Karpas-422 (cell line): ENCODE results near the gene EML2. TPM values are rescaled to one million over a fixed set of nuclear protein-coding genes. Genes with fewer than 3 reads are reported as not detected.

Experiments used
- DNase-seq: peaks from one replicate; pipeline ENCODE4 v3.0.0-alpha.2; 2015
- H2AFZ ChIP-seq: fragments of 200-600 bp; sonication (generic); 2 replicates; pipeline ENCODE4 v1.6.1; 2014; ENCODE audit warnings: antibody characterized with exemption, low read length, mixed read lengths
- H3K27ac ChIP-seq: fragments of 200-600 bp; sonication (generic); 2 replicates; pipeline ENCODE4 v1.5.1; 2014; ENCODE audit warnings: mild to moderate bottlenecking, low read length, moderate library complexity
- H3K27me3 ChIP-seq: fragments of 200-600 bp; sonication (generic); 2 replicates; pipeline ENCODE4 v1.6.1; 2014; ENCODE audit warnings: low read length, mixed read lengths
- H3K36me3 ChIP-seq: fragments of 200-600 bp; sonication (generic); 2 replicates; pipeline ENCODE4 v1.6.1; 2014; ENCODE audit warnings: low read length, mixed read lengths; ENCODE audit not compliant: insufficient read depth
- H3K4me1 ChIP-seq: fragments of 200-600 bp; sonication (generic); 2 replicates; pipeline ENCODE4 v1.6.1; 2014; ENCODE audit warnings: mild to moderate bottlenecking, low read length, mixed read lengths
- H3K4me2 ChIP-seq: fragments of 200-600 bp; sonication (generic); 2 replicates; pipeline ENCODE4 v1.6.1; 2014; ENCODE audit warnings: low read length, low read depth, mild to moderate bottlenecking; ENCODE audit not compliant: poor library complexity, severe bottlenecking
- H3K4me3 ChIP-seq: fragments of 200-600 bp; sonication (generic); 2 replicates; pipeline ENCODE4 v1.5.1; 2014; ENCODE audit warnings: mild to moderate bottlenecking, antibody characterized with exemption, low read length, mixed read lengths
- H3K79me2 ChIP-seq: fragments of 200-600 bp; sonication (generic); 2 replicates; pipeline ENCODE4 v1.6.1; 2014; ENCODE audit warnings: mild to moderate bottlenecking, low read length, mixed read lengths
- H3K9ac ChIP-seq: fragments of 200-600 bp; sonication (generic); 2 replicates; pipeline ENCODE4 v1.6.0; 2014; ENCODE audit warnings: low read length
- H3K9me2 ChIP-seq: fragments of 200-600 bp; sonication (generic), shearing (Covaris generic); replicated peaks from 2 replicates; pipeline ENCODE4 v1.6.0; 2014; ENCODE audit warnings: mild to moderate bottlenecking, low read length, moderate library complexity; ENCODE audit not compliant: insufficient read depth
- H3K9me3 ChIP-seq: fragments of 300-700, 200-600 bp; sonication (generic); 2 replicates; pipeline ENCODE4 v1.6.1; 2014; ENCODE audit warnings: low read length, mixed read lengths
- H4K20me1 ChIP-seq: fragments of 200-600 bp; sonication (generic); 2 replicates; pipeline ENCODE4 v1.6.1; 2014; ENCODE audit warnings: mild to moderate bottlenecking, antibody characterized with exemption, low read length, low read depth; ENCODE audit not compliant: insufficient read depth
- total RNA-seq: library from RNA; depleted of rRNA; stranded (reverse); fragments of >200 nt; shearing (Covaris generic); gene quantifications from 2 replicates; pipeline ENCODE4 v1.2.3, GENCODE V29; 2014; ENCODE audit warnings: low replicate concordance

EML2 gene
- total RNA-seq, 1 experiment from 2014 or later: 40.3 TPM

- Histone ChIP-seq H3K27me3 (no peaks in the 10 kb centered on the region), H3K9me3 (no peaks in the 10 kb centered on the region), H3K36me3 (no peaks in the 10 kb centered on the region), H3K4me3 (no peak overlapping the region), H3K9ac (0 out of 2 replicates have a peak overlapping the region, but pooled peaks have one; percentile 2), H3K9me2 (no peaks in the 10 kb centered on the region), H3K79me2 (no peaks in the 10 kb centered on the region), H3K27ac (no peak overlapping the region), H2AFZ (no peak overlapping the region), H3K4me2 (no peak overlapping the region), H3K4me1 (peaks cover 4% of the 10 kb centered on the region; the same call in 1 of the 2 replicates), H4K20me1 (no peaks in the 10 kb centered on the region)
- peak; percentile 79 for DNase-seq
Measured at GRCh38 chr19:45591004-45591637, 48.1 kb downstream of the EML2 start.

- Histone ChIP-seq H3K4me3 (no peak overlapping the region), H3K27ac (no peak overlapping the region), H3K27me3 (no peaks in the 10 kb centered on the region), H3K4me1 (peaks cover 4% of the 10 kb centered on the region), H4K20me1 (no peaks in the 10 kb centered on the region), H3K9me3 (no peaks in the 10 kb centered on the region), H3K4me2 (no peak overlapping the region), H3K79me2 (no peaks in the 10 kb centered on the region), H3K9ac (0 out of 2 replicates have a peak overlapping the region, but pooled peaks have one; percentile 2), H3K36me3 (no peaks in the 10 kb centered on the region), H3K9me2 (no peaks in the 10 kb centered on the region; the same call in 1 of the 2 replicates), H2AFZ (no peak overlapping the region)
- DNase-seq: no peak
Measured at GRCh38 chr19:45590300-45591003, 48.7 kb downstream of the EML2 start.

DNA sequence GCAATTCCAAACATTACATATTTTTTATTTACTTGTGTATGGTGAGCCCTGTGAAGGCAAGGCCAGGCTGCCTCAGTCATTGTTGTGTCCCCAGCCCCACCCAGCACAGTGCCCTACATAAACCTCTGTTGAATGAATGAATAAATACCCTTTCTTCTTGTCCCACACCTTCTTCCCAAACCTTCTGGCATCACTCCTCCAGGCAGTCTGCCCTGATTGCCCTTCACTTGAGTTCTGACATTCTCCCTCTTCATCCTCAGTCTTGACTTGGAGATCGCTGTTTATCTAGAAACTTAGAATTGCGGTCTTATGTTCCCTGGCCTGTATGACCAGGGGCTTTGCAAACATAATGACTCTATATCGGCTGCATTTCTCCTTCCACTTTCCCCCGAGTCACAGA is 49.4 kb downstream of the EML2 start:
- Histone ChIP-seq H3K36me3 (no peaks in the 10 kb centered on the region), H3K79me2 (no peaks in the 10 kb centered on the region), H4K20me1 (no peaks in the 10 kb centered on the region), H3K9me3 (no peaks in the 10 kb centered on the region), H3K4me3 (no peak overlapping the region), H2AFZ (no peak overlapping the region), H3K9ac (no peak overlapping the region), H3K9me2 (no peaks in the 10 kb centered on the region; the same call in 1 of the 2 replicates), H3K4me2 (no peak overlapping the region), H3K27ac (no peak overlapping the region), H3K27me3 (no peaks in the 10 kb centered on the region), H3K4me1 (peaks cover 11% of the 10 kb centered on the region)
- DNase-seq: no peak

DNA sequence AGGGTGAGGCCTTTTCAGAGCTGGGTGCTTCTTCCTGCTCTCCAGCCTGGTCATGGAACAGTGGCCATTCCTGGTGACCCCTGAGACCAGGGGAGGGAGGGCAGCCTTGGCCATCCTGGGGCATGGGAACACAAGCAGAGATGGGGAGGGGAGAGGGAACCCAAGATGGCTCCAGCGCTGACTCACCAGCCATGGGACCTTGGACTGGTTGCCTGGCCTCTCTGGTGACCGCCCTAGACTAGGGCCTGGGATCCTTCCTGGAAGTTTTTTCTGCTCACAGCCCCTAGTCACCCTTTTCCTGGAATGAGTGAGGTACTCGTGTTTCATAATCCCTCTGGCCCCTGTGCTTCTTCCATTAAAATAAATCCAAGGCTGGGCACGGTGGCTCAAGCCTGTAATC is 51.3 kb downstream of the EML2 start:
- Histone ChIP-seq H3K4me2 (no peak overlapping the region), H3K4me1 (peaks cover 18% of the 10 kb centered on the region), H3K36me3 (no peaks in the 10 kb centered on the region), H3K9ac (no peak overlapping the region), H3K9me2 (no peaks in the 10 kb centered on the region; the same call in 1 of the 2 replicates), H3K4me3 (no peak overlapping the region), H3K27me3 (no peaks in the 10 kb centered on the region), H3K27ac (no peak overlapping the region), H3K79me2 (peaks cover 12% of the 10 kb centered on the region), H3K9me3 (no peaks in the 10 kb centered on the region), H2AFZ (no peak overlapping the region), H4K20me1 (no peaks in the 10 kb centered on the region)
- no peak for DNase-seq

DNA sequence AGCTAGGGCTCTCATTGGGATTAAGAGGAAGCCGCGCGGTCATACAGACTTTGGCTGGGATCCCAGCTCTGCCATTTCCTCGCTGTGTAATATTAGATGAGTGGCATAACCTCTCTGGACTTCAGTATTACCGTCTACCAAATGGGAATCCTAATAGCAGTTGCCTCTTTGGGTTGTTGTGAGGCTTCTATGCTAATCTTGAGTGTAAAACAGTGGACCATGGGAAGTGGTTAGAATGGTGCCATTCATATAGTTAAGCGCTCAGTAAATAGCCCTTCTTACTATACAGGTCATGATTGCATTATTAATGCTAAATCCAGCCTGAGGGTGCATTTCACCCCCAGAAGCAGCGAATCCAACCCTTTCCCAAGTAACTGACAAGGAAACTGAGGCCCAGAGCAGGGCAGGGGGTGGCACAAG is 54.0 kb downstream of the EML2 start:
- Histone ChIP-seq H3K9ac (peak overlapping the region; percentile 31), H3K9me2 (no peaks in the 10 kb centered on the region; the same call in 1 of the 2 replicates), H3K4me1 (peaks cover 14% of the 10 kb centered on the region), H3K27me3 (no peaks in the 10 kb centered on the region), H3K4me3 (peak overlapping the region; percentile 53; the same call in 1 of the 2 replicates), H3K79me2 (peaks cover 32% of the 10 kb centered on the region), H3K9me3 (no peaks in the 10 kb centered on the region), H3K27ac (no peak overlapping the region), H2AFZ (peak overlapping the region; percentile 92), H3K4me2 (peak overlapping the region; percentile 55), H4K20me1 (no peaks in the 10 kb centered on the region), H3K36me3 (no peaks in the 10 kb centered on the region)
- DNase-seq: no peak

GRCh38 chr19:45584332-45585157 is 54.7 kb downstream of the EML2 start, which contains the start of gene OPA3:
Gene OPA3, minus strand, starts transcription at chr19:45584802. Its CDS starts 38 bp downstream, at chr19:45584764.
- Histone ChIP-seq H3K27ac (peak within 1 kb of the TSS; percentile 64), H3K9me2 (no peaks in the 10 kb centered on the region; the same call in 1 of the 2 replicates), H3K4me2 (peak within 1 kb of the TSS; percentile 78), H2AFZ (peak within 1 kb of the TSS; percentile 92), H3K79me2 (peaks cover 32% of the 10 kb centered on the region), H4K20me1 (no peaks in the 10 kb centered on the region), H3K4me1 (peaks cover 14% of the 10 kb centered on the region), H3K9me3 (no peaks in the 10 kb centered on the region), H3K36me3 (no peaks in the 10 kb centered on the region), H3K9ac (peak within 1 kb of the TSS; percentile 80), H3K4me3 (peak within 1 kb of the TSS; percentile 76), H3K27me3 (no peaks in the 10 kb centered on the region)
- DNase-seq: peak; percentile 100

DNA sequence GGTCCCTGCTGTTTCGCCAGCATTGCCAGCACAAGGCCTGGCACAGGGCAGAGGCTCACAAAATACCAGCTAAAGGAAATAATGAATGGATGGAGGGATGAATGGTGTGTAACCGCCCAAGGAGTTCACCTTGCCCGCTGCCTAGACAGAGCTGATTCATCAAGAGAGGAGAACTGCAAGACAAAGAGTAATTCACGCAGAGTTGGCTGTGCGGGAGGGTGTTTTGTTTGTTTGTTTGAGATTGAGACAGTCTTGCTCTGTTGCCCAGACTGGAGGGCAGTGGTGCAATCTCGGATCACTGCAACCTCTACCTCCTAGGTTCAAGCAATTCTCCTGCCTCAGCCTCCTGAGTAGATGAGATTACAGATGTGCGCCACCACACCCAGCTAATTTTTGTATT is 57.6 kb downstream of the EML2 start:
- Histone ChIP-seq H3K79me2 (peaks cover 47% of the 10 kb centered on the region), H3K27ac (no peak overlapping the region), H3K9ac (no peak overlapping the region), H3K9me3 (no peaks in the 10 kb centered on the region), H3K4me3 (no peak overlapping the region), H2AFZ (no peak overlapping the region), H4K20me1 (no peaks in the 10 kb centered on the region), H3K9me2 (no peaks in the 10 kb centered on the region; the same call in 1 of the 2 replicates), H3K4me2 (no peak overlapping the region), H3K27me3 (no peaks in the 10 kb centered on the region), H3K36me3 (no peaks in the 10 kb centered on the region), H3K4me1 (peaks cover 14% of the 10 kb centered on the region)
- DNase-seq: no peak
